HCT116 (cell line): ENCODE measurements around the gene SPG21. TPM values are rescaled to one million over a fixed set of nuclear protein-coding genes. Genes with fewer than 3 reads are reported as not detected.

Experiments
- ATAC-seq: fragments of 200-7000 bp; cut with Tn5 transposase; 2 replicates; pipeline ENCODE4 v1.9.1; 2020; ENCODE audit warnings: mild to moderate bottlenecking, moderate library complexity
- BruUV-seq: library from RNA; stranded (reverse); fragments of 400-500 nt; replicated peaks from 2 replicates; lab custom pipeline; 2021; lab: Mats Ljungman, UMichigan
- CTCF ChIA-PET: fragments of 300-600 bp; sonication (Branson Sonifier 250); formaldehyde crosslinking; loops from one replicate; lab custom pipeline; 2021; ENCODE audit warnings: antibody characterized with exemption; lab: Charles Lee
- POLR2A ChIA-PET: fragments of 300-600, 350-600 bp; sonication (Branson Sonifier 250); formaldehyde crosslinking; loops from one replicate; lab custom pipeline; 2021; ENCODE audit warnings: antibody characterized with exemption; lab: Charles Lee
- RAD21 ChIA-PET, 2 experiments: fragments of 300-600 bp; sonication (Branson Sonifier 250); formaldehyde crosslinking; loops; one replicate each; lab custom pipeline; 2023; ENCODE audit warnings: low total read pairs in 2 of 2; ENCODE audit not compliant: uncharacterized antibody in 2 of 2, unreplicated experiment in 2 of 2, low non-redundant PET in 1 of 2; lab: Charles Lee
- DNase-seq: peaks from one replicate; pipeline ENCODE4 v3.0.0-alpha.2; 2010; ENCODE audit warnings: low read depth, low spot score
- H2AFZ ChIP-seq: fragments of 200-600 bp; shearing (Covaris generic), sonication (generic); 2 replicates; pipeline ENCODE4 v1.6.1; 2017; ENCODE audit warnings: low read depth, mixed run types, mixed read lengths, antibody characterized with exemption, low read length; ENCODE audit not compliant: poor library complexity, severe bottlenecking
- H3K27ac ChIP-seq: 2 replicates; pipeline ENCODE4 v1.5.1; 2012; ENCODE audit warnings: low read depth, low read length
- H3K27me3 ChIP-seq: fragments of 200-600 bp; sonication (generic); 2 replicates; pipeline ENCODE4 v1.6.1; 2016; ENCODE audit warnings: mixed run types, low read length, mixed read lengths; ENCODE audit not compliant: insufficient read depth
- H3K36me3 ChIP-seq, 2 experiments: fragments of 200-500 bp in 1 of 2; fragments of 200-600 bp in 1 of 2; sonication (Bioruptor generic) in 1 of 2; sonication (generic) in 1 of 2; 2 replicates each; pipeline versions ENCODE4 v1.5.1 to v1.6.1; 2014 to 2016; ENCODE audit warnings: low read length in 2 of 2, inconsistent platforms in 1 of 2, mixed read lengths in 1 of 2, mixed run types in 1 of 2; ENCODE audit not compliant: insufficient read depth in 2 of 2, control insufficient read depth in 1 of 2
- H3K4me1 ChIP-seq, 2 experiments: fragments of 200-600 bp in 1 of 2; sonication (generic) in 1 of 2; 2 replicates each; pipeline versions ENCODE4 v1.5.1 to v1.6.1; 2012 to 2017; ENCODE audit warnings: low read length in 2 of 2, inconsistent platforms in 1 of 2, mild to moderate bottlenecking in 1 of 2, mixed read lengths in 1 of 2, mixed run types in 1 of 2, moderate library complexity in 1 of 2; ENCODE audit not compliant: insufficient read depth in 2 of 2, control insufficient read depth in 1 of 2
- H3K4me2 ChIP-seq: fragments of 200-600 bp; sonication (generic); 2 replicates; pipeline ENCODE4 v1.6.1; 2017; ENCODE audit warnings: mixed run types, low read length, mixed read lengths
- H3K4me3 ChIP-seq, 2 experiments: fragments of 200-600 bp in 1 of 2; sonication (generic) in 1 of 2; replicated peaks in 1 of 2; 2 replicates each; pipeline ENCODE4 v1.5.1; 2011 to 2016; ENCODE audit warnings: low read length in 2 of 2, control low read depth in 1 of 2, low read depth in 1 of 2, mild to moderate bottlenecking in 1 of 2, mixed read lengths in 1 of 2, mixed run types in 1 of 2
- H3K79me2 ChIP-seq: fragments of 200-600 bp; sonication (generic); 2 replicates; pipeline ENCODE4 v1.6.1; 2017; ENCODE audit warnings: mild to moderate bottlenecking, mixed run types, low read length, moderate library complexity, mixed read lengths; ENCODE audit not compliant: insufficient read depth
- H3K9ac ChIP-seq: fragments of 200-600 bp; sonication (generic); 2 replicates; pipeline ENCODE4 v1.6.1; 2016; ENCODE audit warnings: low read length, mixed read lengths
- H3K9me2 ChIP-seq: fragments of 200-600 bp; sonication (generic), shearing (Covaris generic); 2 replicates; pipeline ENCODE4 v1.6.1; 2017; ENCODE audit warnings: mixed run types, mild to moderate bottlenecking, moderate library complexity; ENCODE audit not compliant: insufficient read depth
- H3K9me3 ChIP-seq, 2 experiments: fragments of 200-500 bp in 1 of 2; fragments of 200-600 bp in 1 of 2; sonication (Bioruptor generic) in 1 of 2; sonication (generic) in 1 of 2; 2 replicates each; pipeline ENCODE4 v1.6.1; 2014 to 2017; ENCODE audit warnings: low read length in 2 of 2, mixed read lengths in 2 of 2, inconsistent platforms in 1 of 2, low read depth in 1 of 2, mild to moderate bottlenecking in 1 of 2, mixed run types in 1 of 2, moderate library complexity in 1 of 2; ENCODE audit not compliant: control insufficient read depth in 1 of 2, insufficient read depth in 1 of 2
- H4K20me1 ChIP-seq: fragments of 200-600 bp; sonication (generic), shearing (Covaris generic); 2 replicates; pipeline ENCODE4 v1.6.1; 2017; ENCODE audit warnings: mixed run types, mild to moderate bottlenecking, moderate library complexity; ENCODE audit not compliant: insufficient read depth
- CBX3 ChIP-seq: IDR thresholded peaks from 2 replicates; pipeline ENCODE4 v1.6.1; 2012; ENCODE audit warnings: low read depth
- CEBPB ChIP-seq: IDR thresholded peaks from 2 replicates; pipeline ENCODE4 v1.6.1; 2012; ENCODE audit warnings: low read depth
- ELF1 ChIP-seq: IDR thresholded peaks from 2 replicates; pipeline ENCODE4 v1.6.1; 2012; ENCODE audit warnings: low read depth, borderline replicate concordance
- EZH2 ChIP-seq: fragments of 200-600 bp; sonication (generic); IDR thresholded peaks from 2 replicates; pipeline ENCODE4 v1.6.1; 2017; ENCODE audit warnings: antibody characterized with exemption, mixed run types
- EZH2phosphoT487 ChIP-seq: fragments of 200-600 bp; IDR thresholded peaks from 2 replicates; pipeline ENCODE4 v1.6.1; 2018; ENCODE audit warnings: antibody characterized with exemption, borderline replicate concordance
- FOSL1 ChIP-seq: IDR thresholded peaks from 2 replicates; pipeline ENCODE4 v1.6.1; 2012; ENCODE audit warnings: low read depth
- JUND ChIP-seq: IDR thresholded peaks from 2 replicates; pipeline ENCODE4 v1.6.1; 2012
- POLR2A ChIP-seq: IDR thresholded peaks from 2 replicates; pipeline ENCODE4 v1.7.0; 2011; ENCODE audit warnings: borderline replicate concordance; ENCODE audit not compliant: insufficient read depth, insufficient read length; ENCODE audit errors: extremely low read depth
- POLR2AphosphoS5 ChIP-seq: IDR thresholded peaks from 2 replicates; pipeline ENCODE4 v1.6.1; 2011; ENCODE audit warnings: mild to moderate bottlenecking, low read depth, low read length, moderate library complexity
- SIN3A ChIP-seq: IDR thresholded peaks from 2 replicates; pipeline ENCODE4 v1.6.1; 2012; ENCODE audit warnings: low read depth
- SP1 ChIP-seq: IDR thresholded peaks from 2 replicates; pipeline ENCODE4 v1.6.1; 2012; ENCODE audit warnings: low read depth
- TCF7L2 ChIP-seq: IDR thresholded peaks from 2 replicates; pipeline ENCODE4 v1.7.0; 2011; ENCODE audit warnings: borderline replicate concordance, inconsistent platforms; ENCODE audit not compliant: insufficient read depth, insufficient read length; ENCODE audit errors: extremely low read depth
- ZFX ChIP-seq: fragments of 450-650 bp; IDR thresholded peaks from 2 replicates; pipeline ENCODE4 v1.6.1; 2017
- ZNF274 ChIP-seq: fragments of 200-500 bp; sonication (Bioruptor generic); IDR thresholded peaks from 2 replicates; pipeline ENCODE4 v1.6.1; 2014; ENCODE audit warnings: mild to moderate bottlenecking, low read depth, low read length, inconsistent platforms
- intact Hi-C: fragments of 100-400 bp; cut with micrococcal nuclease; formaldehyde crosslinking; loops from 2 replicates; pipeline ENCODE4 v1.10.0; 2022
- total RNA-seq: library from RNA; stranded (reverse); gene quantifications from one replicate; pipeline ENCODE4 v1.2.1, GENCODE V29; 2021; ENCODE audit not compliant: unreplicated experiment
- TF ChIP-seq, protein P1 (sequence below): IDR thresholded peaks from 2 replicates; pipeline ENCODE4 v1.6.1; 2012
- TF ChIP-seq, protein P2 (sequence below): IDR thresholded peaks from 2 replicates; pipeline ENCODE4 v1.6.1; 2011; ENCODE audit warnings: mild to moderate bottlenecking, low read length, moderate library complexity; ENCODE audit not compliant: insufficient replicate concordance; ENCODE audit errors: extremely low read depth

Gene SPG21
- total RNA-seq, 1 experiment from 2014 or later = 72.7 TPM

DNA sequence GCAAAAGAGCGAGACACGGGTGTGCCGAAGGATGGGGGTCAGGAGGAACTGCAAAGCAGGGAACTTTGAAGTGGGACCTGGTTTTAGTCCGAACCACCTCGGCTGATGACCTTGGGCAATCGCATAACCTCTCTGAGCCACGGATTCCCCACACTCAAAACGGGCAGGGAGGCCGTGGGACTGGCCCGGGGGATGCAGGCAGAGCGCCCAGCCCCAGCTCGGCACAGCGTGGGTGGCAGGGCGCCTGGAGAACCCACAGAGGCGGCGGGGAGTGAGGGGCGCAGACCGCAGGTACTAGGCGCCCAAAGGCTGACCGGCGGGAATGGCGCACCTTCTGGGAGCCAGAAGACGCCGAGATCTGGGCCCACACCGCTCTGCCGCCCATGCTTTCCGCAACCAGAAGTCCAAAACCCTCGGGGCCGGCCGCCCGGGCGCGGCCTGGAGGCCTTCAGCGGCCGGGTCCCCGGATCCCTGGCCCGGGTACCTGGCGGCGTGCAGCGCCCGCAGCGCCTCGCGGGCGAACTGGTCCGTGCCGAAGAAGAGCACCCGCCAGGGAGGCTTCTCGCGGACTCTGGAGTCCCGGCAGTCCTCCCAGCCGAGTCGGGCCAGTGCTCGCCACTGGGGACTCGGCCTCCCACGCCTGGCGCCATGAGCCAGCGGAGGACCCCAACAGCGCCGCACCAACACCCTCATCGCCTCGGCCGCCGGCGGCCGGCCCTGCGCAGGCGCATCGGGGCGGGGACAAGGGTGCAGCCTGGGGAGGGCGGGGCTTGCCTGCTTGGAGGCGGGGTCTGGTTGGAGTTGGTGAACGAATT, 39.4 kb upstream of the SPG21 start, which contains the start of gene MTFMT (continued):
- TF ChIP-seq TCF7L2 (no peak), SIN3A (peak; percentile 67; the same call in 1 of the 2 replicates), EZH2phosphoT487 (no peak)

DNA sequence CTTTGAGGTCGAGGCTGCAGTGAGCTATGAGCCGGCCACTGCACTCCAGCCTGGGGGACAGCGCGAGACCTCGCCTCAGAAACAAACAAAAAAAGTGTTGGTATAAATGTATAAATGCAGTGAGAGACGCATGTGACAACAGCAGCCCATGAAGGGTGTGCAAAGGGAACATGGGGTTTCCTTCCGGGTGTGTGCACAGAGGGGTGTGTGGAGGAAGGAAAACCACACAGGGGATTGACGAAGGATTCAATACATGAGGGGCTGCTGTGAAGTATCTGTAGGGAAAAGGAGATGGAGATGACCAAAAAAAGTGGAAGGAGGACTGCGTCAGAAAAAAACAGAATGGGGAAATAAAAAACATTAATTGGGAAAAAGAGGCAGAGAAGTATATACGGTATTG, 38.6 kb upstream of the SPG21 start:
- POLR2A ChIA-PET = no interaction called here
- no peak overlapping the region for H2AFZ ChIP-seq
- intact Hi-C loops = loop anchor here (10.0 kb wide), 1 partner anchor 294 kb away; no protein-coding TSS in a partner anchor

DNA sequence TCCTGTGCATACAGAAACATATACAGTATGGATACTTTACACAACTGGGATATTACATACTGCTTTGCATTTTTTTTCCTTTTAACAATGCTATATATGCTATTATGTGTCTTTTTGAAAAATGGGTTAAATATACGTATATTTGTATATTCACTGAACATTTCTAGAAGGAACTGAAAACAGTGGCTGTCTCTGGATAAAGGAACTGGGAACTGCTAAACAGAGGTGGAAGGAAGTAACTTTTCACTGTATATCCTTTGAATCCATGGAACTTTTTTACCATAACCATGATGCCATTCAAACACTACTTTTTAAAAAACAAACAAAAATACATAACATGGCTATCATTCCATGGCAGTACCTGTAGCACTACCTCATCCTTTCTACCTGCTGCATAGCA, 37.9 kb upstream of the SPG21 start:
- ATAC-seq (no peak), DNase-seq (no peak)
- Histone ChIP-seq H3K27me3 (no peaks in the 10 kb centered on the region), H3K9me2 (no peaks in the 10 kb centered on the region), H3K27ac (no peak overlapping the region), H3K4me1 (peaks cover 7 to 16% of the 10 kb centered on the region in 2 experiments; a peak in 3 of 4 replicates), H3K36me3 (peaks cover 25 to 28% of the 10 kb centered on the region in 2 experiments; a peak in 3 of 4 replicates), H3K9ac (no peak overlapping the region), H4K20me1 (no peaks in the 10 kb centered on the region), H3K4me2 (peak overlapping the region; percentile 81), H3K9me3 (no peaks in the 10 kb centered on the region), H3K4me3 (no peak overlapping the region), H2AFZ (no peak overlapping the region), H3K79me2 (peaks cover 20% of the 10 kb centered on the region)
- ChIA-PET RAD21 (no interaction called here), CTCF (no interaction called here), POLR2A (no interaction called here)
- intact Hi-C loops = loop anchor here (10.0 kb wide), 1 partner anchor 293 kb away; no protein-coding TSS in a partner anchor
- BruUV-seq = no TSS peak
- TF ChIP-seq EZH2 = no peak
- TF ChIP-seq POLR2A = no peak
- no peak for TF ChIP-seq EZH2phosphoT487
- TF ChIP-seq, protein P1, sequence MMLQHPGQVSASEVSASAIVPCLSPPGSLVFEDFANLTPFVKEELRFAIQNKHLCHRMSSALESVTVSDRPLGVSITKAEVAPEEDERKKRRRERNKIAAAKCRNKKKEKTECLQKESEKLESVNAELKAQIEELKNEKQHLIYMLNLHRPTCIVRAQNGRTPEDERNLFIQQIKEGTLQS = no peak
- no peak for TF ChIP-seq ZNF274
- no peak for TF ChIP-seq SP1
- TF ChIP-seq, protein P2, sequence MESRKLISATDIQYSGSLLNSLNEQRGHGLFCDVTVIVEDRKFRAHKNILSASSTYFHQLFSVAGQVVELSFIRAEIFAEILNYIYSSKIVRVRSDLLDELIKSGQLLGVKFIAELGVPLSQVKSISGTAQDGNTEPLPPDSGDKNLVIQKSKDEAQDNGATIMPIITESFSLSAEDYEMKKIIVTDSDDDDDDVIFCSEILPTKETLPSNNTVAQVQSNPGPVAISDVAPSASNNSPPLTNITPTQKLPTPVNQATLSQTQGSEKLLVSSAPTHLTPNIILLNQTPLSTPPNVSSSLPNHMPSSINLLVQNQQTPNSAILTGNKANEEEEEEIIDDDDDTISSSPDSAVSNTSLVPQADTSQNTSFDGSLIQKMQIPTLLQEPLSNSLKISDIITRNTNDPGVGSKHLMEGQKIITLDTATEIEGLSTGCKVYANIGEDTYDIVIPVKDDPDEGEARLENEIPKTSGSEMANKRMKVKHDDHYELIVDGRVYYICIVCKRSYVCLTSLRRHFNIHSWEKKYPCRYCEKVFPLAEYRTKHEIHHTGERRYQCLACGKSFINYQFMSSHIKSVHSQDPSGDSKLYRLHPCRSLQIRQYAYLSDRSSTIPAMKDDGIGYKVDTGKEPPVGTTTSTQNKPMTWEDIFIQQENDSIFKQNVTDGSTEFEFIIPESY = no peak
- TF ChIP-seq CEBPB = no peak
- no peak for TF ChIP-seq JUND
- no peak for TF ChIP-seq FOSL1
- no peak for TF ChIP-seq ELF1
- no peak for TF ChIP-seq ZFX
- no peak for TF ChIP-seq CBX3

More for the DNA sequence above, 38.6 kb upstream of the SPG21 start:
- DNase-seq = no peak
- Histone ChIP-seq H3K4me1 (peaks cover 7 to 24% of the 10 kb centered on the region in 2 experiments; a peak in 3 of 4 replicates), H3K9ac (peak overlapping the region; percentile 89), H3K9me3 (no peaks in the 10 kb centered on the region), H3K4me3 (peak overlapping the region; percentile 92 to 96), H4K20me1 (no peaks in the 10 kb centered on the region), H3K27me3 (no peaks in the 10 kb centered on the region), H3K79me2 (peaks cover 20% of the 10 kb centered on the region), H3K4me2 (peak overlapping the region; percentile 81), H3K9me2 (no peaks in the 10 kb centered on the region), H3K36me3 (peaks cover 19 to 27% of the 10 kb centered on the region in 2 experiments; a peak in 3 of 4 replicates), H3K27ac (peak overlapping the region; percentile 72)
- CTCF ChIA-PET = no interaction called here
- RAD21 ChIA-PET = no interaction called here
- TF ChIP-seq TCF7L2 (no peak), POLR2AphosphoS5 (no peak), CEBPB (no peak)
- ATAC-seq = no peak
- TSS peak; percentile 42 for BruUV-seq
